SK-N-SH (cell line): ENCODE results near the gene SEPTIN11.

ENCODE experiments used
- CHD2 ChIP-seq: fragments of 150-350 bp; IDR thresholded peaks from 2 replicates; pipeline ENCODE4 v1.6.1; 2018; ENCODE audit warnings: low read length; ENCODE audit not compliant: partially characterized antibody
- CTCF ChIP-seq: fragments of 200-600 bp; sonication (generic); IDR thresholded peaks from 2 replicates; pipeline ENCODE4 v1.6.1; 2017; ENCODE audit warnings: antibody characterized with exemption, mild to moderate bottlenecking, moderate library complexity
- EP300 ChIP-seq, 2 experiments: IDR thresholded peaks; 2 replicates each; pipeline versions ENCODE4 v1.4.0 to v1.6.1; 2012; ENCODE audit warnings: borderline replicate concordance in 1 of 2, low read depth in 1 of 2, low read length in 1 of 2
- EZH2phosphoT487 ChIP-seq: fragments of 200-600 bp; sonication (generic); IDR thresholded peaks from 2 replicates; pipeline ENCODE4 v1.6.1; 2017; ENCODE audit warnings: low read depth, mixed run types, mild to moderate bottlenecking, antibody characterized with exemption, moderate library complexity, borderline replicate concordance
- FOXM1 ChIP-seq: IDR thresholded peaks from 2 replicates; pipeline ENCODE4 v1.4.0; 2012; ENCODE audit warnings: low read depth, mild to moderate bottlenecking
- JUND ChIP-seq: IDR thresholded peaks from 2 replicates; pipeline ENCODE4 v1.4.0; 2012
- MXI1 ChIP-seq: IDR thresholded peaks from 2 replicates; pipeline ENCODE4 v1.6.1; 2012; ENCODE audit warnings: mild to moderate bottlenecking, low read depth, low read length, improper control_type of control experiment
- POLR2AphosphoS5 ChIP-seq: IDR thresholded peaks from 2 replicates; pipeline ENCODE4 v1.6.1; 2012; ENCODE audit warnings: low read depth, low read length
- RAD21 ChIP-seq: IDR thresholded peaks from 2 replicates; pipeline ENCODE4 v1.6.1; 2012; ENCODE audit warnings: mild to moderate bottlenecking, low read length
- REST ChIP-seq: IDR thresholded peaks from 2 replicates; pipeline ENCODE4 v1.6.1; 2012; ENCODE audit warnings: mild to moderate bottlenecking, low read depth, low read length, moderate library complexity
- SIN3A ChIP-seq: IDR thresholded peaks from 2 replicates; pipeline ENCODE4 v1.6.1; 2012; ENCODE audit warnings: low read depth, mild to moderate bottlenecking, low read length, moderate library complexity, borderline replicate concordance
- USF1 ChIP-seq: IDR thresholded peaks from 2 replicates; pipeline ENCODE4 v1.4.0; 2012; ENCODE audit warnings: low read depth, borderline replicate concordance
- ZBTB33 ChIP-seq: IDR thresholded peaks from 2 replicates; pipeline ENCODE4 v1.4.0; 2012; ENCODE audit warnings: low read depth, borderline replicate concordance
- TF ChIP-seq, protein P1 (sequence below): fragments of 150-350 bp; IDR thresholded peaks from 2 replicates; pipeline ENCODE4 v1.6.1; 2017; ENCODE audit warnings: antibody characterized with exemption, low read length, low read depth, borderline replicate concordance

DNA sequence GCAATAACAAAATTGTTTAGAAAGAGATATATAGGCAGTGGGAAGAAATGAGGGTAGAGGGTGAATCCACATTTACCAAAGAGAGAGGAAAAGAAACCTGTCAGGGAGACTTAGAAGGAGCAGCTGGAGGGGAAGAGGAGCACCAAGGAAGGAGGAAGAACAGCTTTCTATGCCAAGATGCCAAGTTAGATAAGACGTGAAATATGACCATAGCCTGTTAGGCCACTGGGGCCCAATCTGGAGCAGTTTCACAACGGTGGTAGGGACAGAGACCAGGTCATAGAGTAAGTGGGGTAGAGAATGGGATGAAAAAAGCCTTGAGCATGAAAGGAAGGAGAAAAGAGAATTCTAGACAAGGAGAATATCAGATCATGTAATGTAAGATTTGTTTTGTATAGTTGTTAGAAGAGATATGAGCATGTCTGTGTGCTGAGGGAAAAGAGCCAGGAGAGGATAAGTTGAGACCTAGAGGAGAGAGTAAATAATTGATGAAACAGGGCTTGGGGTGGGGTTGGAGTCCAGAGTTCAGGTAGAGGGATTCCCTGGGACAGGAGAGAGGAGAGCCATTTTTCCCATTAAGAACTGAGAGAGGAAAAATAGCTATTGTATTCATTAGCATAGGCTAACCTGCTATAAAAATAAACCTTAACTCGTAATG is 47.2 kb upstream of the SEPTIN11 start:
- TF ChIP-seq POLR2AphosphoS5, result no peak
- no peak for TF ChIP-seq CTCF
- TF ChIP-seq EZH2phosphoT487, result no peak
- no peak for TF ChIP-seq EP300 (IDR thresholded peaks at IDR 0.05; ENCODE audit: borderline replicate concordance in 1 of 2, low read depth in 1 of 2, low read length in 1 of 2)
- TF ChIP-seq FOXM1, result no peak
- TF ChIP-seq, protein P1, sequence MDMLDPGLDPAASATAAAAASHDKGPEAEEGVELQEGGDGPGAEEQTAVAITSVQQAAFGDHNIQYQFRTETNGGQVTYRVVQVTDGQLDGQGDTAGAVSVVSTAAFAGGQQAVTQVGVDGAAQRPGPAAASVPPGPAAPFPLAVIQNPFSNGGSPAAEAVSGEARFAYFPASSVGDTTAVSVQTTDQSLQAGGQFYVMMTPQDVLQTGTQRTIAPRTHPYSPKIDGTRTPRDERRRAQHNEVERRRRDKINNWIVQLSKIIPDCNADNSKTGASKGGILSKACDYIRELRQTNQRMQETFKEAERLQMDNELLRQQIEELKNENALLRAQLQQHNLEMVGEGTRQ, result no peak
- no peak for TF ChIP-seq USF1
- TF ChIP-seq CHD2, result no peak
- no peak for TF ChIP-seq RAD21
- no peak for TF ChIP-seq REST
- TF ChIP-seq SIN3A, result no peak
- TF ChIP-seq MXI1, result no peak
- no peak for TF ChIP-seq ZBTB33
- no peak for TF ChIP-seq JUND
